LNCaP clone FGC (cell line): Measurements from ENCODE around the gene TCIRG1.

Source experiments
- DNase-seq: peaks from one replicate; pipeline ENCODE4 v3.0.0-alpha.2; 2011; ENCODE audit warnings: low read depth
- H3K4me3 ChIP-seq: 2 replicates; pipeline ENCODE4 v1.5.1; 2011; ENCODE audit warnings: mild to moderate bottlenecking, low read depth, low read length, control low read depth
- TF ChIP-seq, protein P1 (sequence below): IDR thresholded peaks from 2 replicates; pipeline ENCODE4 v1.5.1; 2012; ENCODE audit warnings: mild to moderate bottlenecking; ENCODE audit not compliant: control insufficient read depth, insufficient read depth; ENCODE audit errors: extremely low read depth

The TCIRG1 gene

GRCh38 chr11:68016904-68017817 lies 21.7 kb upstream of the TCIRG1 start:
- DNase-seq, result no peak
- TF ChIP-seq, protein P1, sequence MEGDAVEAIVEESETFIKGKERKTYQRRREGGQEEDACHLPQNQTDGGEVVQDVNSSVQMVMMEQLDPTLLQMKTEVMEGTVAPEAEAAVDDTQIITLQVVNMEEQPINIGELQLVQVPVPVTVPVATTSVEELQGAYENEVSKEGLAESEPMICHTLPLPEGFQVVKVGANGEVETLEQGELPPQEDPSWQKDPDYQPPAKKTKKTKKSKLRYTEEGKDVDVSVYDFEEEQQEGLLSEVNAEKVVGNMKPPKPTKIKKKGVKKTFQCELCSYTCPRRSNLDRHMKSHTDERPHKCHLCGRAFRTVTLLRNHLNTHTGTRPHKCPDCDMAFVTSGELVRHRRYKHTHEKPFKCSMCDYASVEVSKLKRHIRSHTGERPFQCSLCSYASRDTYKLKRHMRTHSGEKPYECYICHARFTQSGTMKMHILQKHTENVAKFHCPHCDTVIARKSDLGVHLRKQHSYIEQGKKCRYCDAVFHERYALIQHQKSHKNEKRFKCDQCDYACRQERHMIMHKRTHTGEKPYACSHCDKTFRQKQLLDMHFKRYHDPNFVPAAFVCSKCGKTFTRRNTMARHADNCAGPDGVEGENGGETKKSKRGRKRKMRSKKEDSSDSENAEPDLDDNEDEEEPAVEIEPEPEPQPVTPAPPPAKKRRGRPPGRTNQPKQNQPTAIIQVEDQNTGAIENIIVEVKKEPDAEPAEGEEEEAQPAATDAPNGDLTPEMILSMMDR, result no peak
- no peak overlapping the region for H3K4me3 ChIP-seq

- H3K4me3 ChIP-seq, result no peak overlapping the region
- TF ChIP-seq, protein P1, result no peak
- DNase-seq, result no peak
Measured at GRCh38 chr11:68017980-68018729, 20.7 kb upstream of the TCIRG1 start.

- no peak for DNase-seq
- no peak overlapping the region for H3K4me3 ChIP-seq
- TF ChIP-seq, protein P1, result no peak
Measured at GRCh38 chr11:68018730-68019190, 20.1 kb upstream of the TCIRG1 start.

- TF ChIP-seq, protein P1, result no peak
- no peak overlapping the region for H3K4me3 ChIP-seq
- DNase-seq, result no peak
Measured at GRCh38 chr11:68019486-68019885, 19.3 kb upstream of the TCIRG1 start.

DNA sequence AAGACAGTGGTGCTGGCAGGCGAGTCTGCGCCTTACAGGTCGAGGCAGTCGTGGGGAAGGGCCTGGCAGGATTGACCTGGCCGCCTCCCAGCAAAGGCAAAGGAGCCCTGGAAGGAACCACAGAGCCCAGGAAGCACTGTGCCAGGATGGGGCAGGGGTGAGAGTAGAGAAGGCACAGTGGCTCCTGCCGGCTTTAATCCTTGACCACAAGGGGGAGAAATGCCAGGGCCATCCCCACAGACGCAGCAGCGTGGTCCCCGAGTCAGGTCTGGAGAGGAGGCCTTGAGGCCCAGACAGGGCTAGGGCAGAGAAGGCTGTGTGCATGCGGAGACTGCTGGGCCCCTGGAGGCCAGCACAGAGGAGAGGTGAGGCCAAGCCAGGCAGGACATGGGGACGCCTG lies 18.2 kb upstream of the TCIRG1 start:
- DNase-seq, result peak; percentile 61
- H3K4me3 ChIP-seq, result no peak overlapping the region
- TF ChIP-seq, protein P1, result peak; percentile 56

DNA sequence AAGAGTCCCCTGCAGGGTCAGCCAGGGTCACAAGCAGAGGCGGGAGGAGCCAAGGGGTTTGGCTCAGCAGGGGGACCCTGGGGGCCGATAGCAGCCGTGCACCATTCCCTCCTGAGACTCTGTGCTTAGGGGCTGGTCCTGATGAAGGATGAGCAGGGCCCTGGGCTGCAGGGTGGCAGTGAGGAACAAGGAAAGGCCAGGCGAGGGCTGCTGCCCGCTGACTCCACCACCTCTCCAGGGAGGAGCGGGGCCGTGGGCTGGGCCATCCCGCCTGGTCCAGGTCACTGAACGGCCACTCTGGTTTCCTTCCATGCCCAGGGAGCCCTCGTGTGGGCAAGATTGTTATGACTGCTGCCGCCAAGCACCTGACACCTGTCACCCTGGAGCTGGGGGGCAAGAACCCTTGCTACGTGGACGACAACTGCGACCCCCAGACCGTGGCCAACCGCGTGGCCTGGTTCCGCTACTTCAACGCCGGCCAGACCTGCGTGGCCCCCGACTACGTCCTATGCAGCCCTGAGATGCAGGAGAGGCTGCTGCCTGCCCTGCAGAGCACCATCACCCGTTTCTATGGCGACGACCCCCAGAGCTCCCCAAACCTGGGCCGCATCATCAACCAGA lies 17.5 kb upstream of the TCIRG1 start:
- TF ChIP-seq, protein P1, result peak; percentile 67
- H3K4me3 ChIP-seq, result no peak overlapping the region
- DNase-seq, result no peak
